Prostate gland (tissue), 2 donors: ENCODE results near the gene PLCH1. TPM values are rescaled to one million over a fixed set of nuclear protein-coding genes. Genes with fewer than 3 reads are reported as not detected.

Experiments used
- DNase-seq: peaks from one replicate; pipeline ENCODE4 v3.0.0-alpha.2; 2019; ENCODE audit warnings: low spot score
- H3K27ac ChIP-seq, 2 donors: fragments of 200-600 bp; sonication (generic); 2 replicates each; pipeline ENCODE4 v1.5.1; 2017 to 2019
- H3K27me3 ChIP-seq: fragments of 200-600 bp; sonication (generic); replicated peaks from 2 replicates; pipeline ENCODE4 v1.5.1; 2019; ENCODE audit not compliant: insufficient read depth
- H3K36me3 ChIP-seq, 2 donors: fragments of 200-600 bp; sonication (generic); 1 replicate in 1 of 2; 2 replicates in 1 of 2; pipeline versions ENCODE4 v1.5.1 to v1.8.1; 2017 to 2019
- H3K4me1 ChIP-seq: fragments of 200-600 bp; sonication (generic); replicated peaks from 2 replicates; pipeline ENCODE4 v1.5.1; 2019
- H3K4me3 ChIP-seq, 2 donors: fragments of 200-600 bp; sonication (generic); 2 replicates each; pipeline ENCODE4 v1.5.1; 2017 to 2019
- H3K9me3 ChIP-seq: fragments of 200-600 bp; sonication (generic); 2 replicates; pipeline ENCODE4 v1.5.1; 2017
- CTCF ChIP-seq, 4 experiments: fragments of 200-600 bp in 2 of 4; fragments of 450-650 bp in 2 of 4; sonication (generic) in 2 of 4; IDR thresholded peaks; 1 replicate in 3 of 4; 2 replicates in 1 of 4; pipeline ENCODE4 v1.5.1; 2016 to 2019; ENCODE audit warnings: antibody characterized with exemption in 4 of 4, mild to moderate bottlenecking in 2 of 4, moderate library complexity in 2 of 4
- POLR2A ChIP-seq: fragments of 450-650 bp; IDR thresholded peaks from one replicate; pipeline ENCODE4 v1.6.1; 2016; ENCODE audit warnings: antibody characterized with exemption, mild to moderate bottlenecking
- POLR2AphosphoS5 ChIP-seq: sonication (generic); formaldehyde crosslinking; IDR thresholded peaks from one replicate; pipeline ENCODE4 v1.6.1; 2017; ENCODE audit warnings: antibody characterized with exemption
- WGBS: methylation state at CpG from one replicate; pipeline ENCODE4 v1.1.5; 2018; 5-methylcytosine and 5-hydroxymethylcytosine counted together
- intact Hi-C: fragments of 100-400 bp; cut with DNase I; formaldehyde crosslinking; loops from one replicate; pipeline ENCODE4 v1.14.2; 2022
- total RNA-seq, 2 donors: library from RNA; depleted of rRNA; stranded (reverse); fragments of >200 nt; gene quantifications; one replicate each; pipeline ENCODE4 v1.1.0, GENCODE V29; 2016

Gene PLCH1
- total RNA-seq, 2 donors from 2014 or later: 0.64 to 12.2 TPM

- 65% methylated on average over 7 of the region's 7 CpGs for WGBS
- Histone ChIP-seq H3K36me3 (no peaks in the 10 kb centered on the region), H3K27ac (no peak overlapping the region), H3K9me3 (no peaks in the 10 kb centered on the region), H3K4me1 (no peaks in the 10 kb centered on the region), H3K4me3 (no peak overlapping the region), H3K27me3 (no peaks in the 10 kb centered on the region)
- intact Hi-C loops: no loop called here
- DNase-seq: no peak
- TF ChIP-seq CTCF (IDR thresholded peaks at IDR 0.05): no peak
- no peak for TF ChIP-seq POLR2AphosphoS5
- no peak for TF ChIP-seq POLR2A
Measured at GRCh38 chr3:155356594-155357370, 388.1 kb downstream of the PLCH1 start.

- intact Hi-C loops: no loop called here
- Histone ChIP-seq H3K27me3 (no peaks in the 10 kb centered on the region), H3K4me3 (no peak overlapping the region), H3K27ac (no peak overlapping the region), H3K4me1 (no peaks in the 10 kb centered on the region), H3K36me3 (no peaks in the 10 kb centered on the region), H3K9me3 (no peaks in the 10 kb centered on the region)
- DNase-seq: no peak
- TF ChIP-seq CTCF (IDR thresholded peaks at IDR 0.05) (no peak), POLR2AphosphoS5 (no peak), POLR2A (no peak)
Measured at GRCh38 chr3:155354658-155355057, 390.2 kb downstream of the PLCH1 start.

GRCh38 chr3:155352900-155353490 lies 391.9 kb downstream of the PLCH1 start:
- intact Hi-C loops: loop anchor here (2.0 kb wide), 1 partner anchor 350 kb away; no protein-coding TSS in a partner anchor
- WGBS: 52% methylated on average over 6 of the region's 6 CpGs

GRCh38 chr3:155350571-155350970 lies 394.3 kb downstream of the PLCH1 start:
- H3K4me1 ChIP-seq: no peaks in the 10 kb centered on the region
- H3K4me3 ChIP-seq: no peak overlapping the region
- H3K27ac ChIP-seq: no peak overlapping the region
- 81% methylated on average over 1 of the region's 1 CpG for WGBS
- H3K27me3 ChIP-seq: no peaks in the 10 kb centered on the region
- H3K9me3 ChIP-seq: no peaks in the 10 kb centered on the region
- DNase-seq: no peak
- TF ChIP-seq CTCF (IDR thresholded peaks at IDR 0.05) (no peak), POLR2AphosphoS5 (no peak), POLR2A (no peak)
- no peaks in the 10 kb centered on the region for H3K36me3 ChIP-seq
- intact Hi-C loops: no loop called here

More at GRCh38 chr3:155352900-155353490, 391.9 kb downstream of the PLCH1 start:
- Histone ChIP-seq H3K9me3 (no peaks in the 10 kb centered on the region), H3K4me1 (no peaks in the 10 kb centered on the region), H3K27ac (no peak overlapping the region), H3K4me3 (no peak overlapping the region), H3K36me3 (no peaks in the 10 kb centered on the region), H3K27me3 (no peaks in the 10 kb centered on the region)
- no peak for DNase-seq
- TF ChIP-seq POLR2AphosphoS5 (no peak), CTCF (IDR thresholded peaks at IDR 0.05) (peak; percentile 11 to 67 (median 50)), POLR2A (no peak)

GRCh38 chr3:155347901-155348300 lies 397.0 kb downstream of the PLCH1 start:
- no peak for DNase-seq
- Histone ChIP-seq H3K27me3 (no peaks in the 10 kb centered on the region), H3K36me3 (no peaks in the 10 kb centered on the region), H3K4me3 (no peak overlapping the region), H3K4me1 (no peaks in the 10 kb centered on the region), H3K27ac (no peak overlapping the region), H3K9me3 (no peaks in the 10 kb centered on the region)
- WGBS: 81% methylated on average over 1 of the region's 1 CpG
- TF ChIP-seq POLR2AphosphoS5 (no peak), POLR2A (no peak), CTCF (IDR thresholded peaks at IDR 0.05) (no peak)
- intact Hi-C loops: no loop called here
